Loucy (cell line): Measurements from ENCODE around the gene CNIH3.

Source experiments
- H2AFZ ChIP-seq: fragments of 200-600 bp; sonication (generic); 2 replicates; pipeline ENCODE4 v1.6.0; 2016; ENCODE audit warnings: antibody characterized with exemption, mild to moderate bottlenecking, low read length, moderate library complexity
- H3F3A ChIP-seq: fragments of 200-600 bp; 2 replicates; pipeline ENCODE4 v1.6.0; 2016; ENCODE audit warnings: antibody characterized with exemption, low read depth, mild to moderate bottlenecking
- H3K27me3 ChIP-seq: fragments of 200-600 bp; sonication (generic); 2 replicates; pipeline ENCODE4 v1.6.1; 2014; ENCODE audit warnings: low read length, mild to moderate bottlenecking; ENCODE audit not compliant: insufficient read depth, poor library complexity, severe bottlenecking
- H3K36me3 ChIP-seq: fragments of 200-600 bp; sonication (generic); 2 replicates; pipeline ENCODE4 v1.6.1; 2016; ENCODE audit warnings: low read length; ENCODE audit not compliant: insufficient read depth
- H3K4me1 ChIP-seq: fragments of 200-600 bp; sonication (generic); 2 replicates; pipeline ENCODE4 v1.5.1; 2014; ENCODE audit warnings: low read length, mild to moderate bottlenecking; ENCODE audit not compliant: insufficient read depth, poor library complexity, severe bottlenecking
- H3K4me2 ChIP-seq: fragments of 200-600 bp; sonication (generic); 2 replicates; pipeline ENCODE4 v1.6.0; 2014; ENCODE audit warnings: antibody characterized with exemption, low read length, low read depth, mild to moderate bottlenecking; ENCODE audit not compliant: poor library complexity, severe bottlenecking
- H3K4me3 ChIP-seq: fragments of 200-600 bp; sonication (generic); 2 replicates; pipeline ENCODE4 v1.5.1; 2014; ENCODE audit warnings: low read length, mild to moderate bottlenecking, mixed read lengths; ENCODE audit not compliant: poor library complexity, severe bottlenecking
- H3K79me2 ChIP-seq: fragments of 200-600 bp; sonication (generic); 2 replicates; pipeline ENCODE4 v1.6.1; 2014; ENCODE audit warnings: low read length; ENCODE audit not compliant: insufficient read depth
- H3K9ac ChIP-seq: fragments of 200-600 bp; sonication (generic); 2 replicates; pipeline ENCODE4 v1.6.0; 2014; ENCODE audit warnings: mild to moderate bottlenecking, low read depth, low read length, moderate library complexity; ENCODE audit not compliant: poor library complexity, severe bottlenecking
- H3K9me2 ChIP-seq: fragments of 200-600 bp; sonication (generic); replicated peaks from 2 replicates; pipeline ENCODE4 v1.6.1; 2016; ENCODE audit warnings: low read depth, low read length, mixed read lengths
- H3K9me3 ChIP-seq: fragments of 200-600 bp; sonication (generic); 2 replicates; pipeline ENCODE4 v1.6.1; 2014; ENCODE audit warnings: mild to moderate bottlenecking, antibody characterized with exemption, low read length, low read depth; ENCODE audit not compliant: insufficient read depth
- H4K20me1 ChIP-seq: fragments of 200-600 bp; sonication (generic); 2 replicates; pipeline ENCODE4 v1.6.0; 2014; ENCODE audit warnings: antibody characterized with exemption, low read length, mild to moderate bottlenecking; ENCODE audit not compliant: insufficient read depth, poor library complexity, severe bottlenecking
- EZH2phosphoT487 ChIP-seq: fragments of 200-600 bp; IDR thresholded peaks from 2 replicates; pipeline ENCODE4 v1.6.1; 2018; ENCODE audit warnings: antibody characterized with exemption, mild to moderate bottlenecking, moderate library complexity, borderline replicate concordance
- TF ChIP-seq, protein P1 (sequence below): fragments of 200-600 bp; sonication (generic); conservative IDR thresholded peaks from 2 replicates; pipeline ENCODE4 v1.5.1; 2014; ENCODE audit warnings: mild to moderate bottlenecking, antibody characterized with exemption, low read length

Gene CNIH3

DNA sequence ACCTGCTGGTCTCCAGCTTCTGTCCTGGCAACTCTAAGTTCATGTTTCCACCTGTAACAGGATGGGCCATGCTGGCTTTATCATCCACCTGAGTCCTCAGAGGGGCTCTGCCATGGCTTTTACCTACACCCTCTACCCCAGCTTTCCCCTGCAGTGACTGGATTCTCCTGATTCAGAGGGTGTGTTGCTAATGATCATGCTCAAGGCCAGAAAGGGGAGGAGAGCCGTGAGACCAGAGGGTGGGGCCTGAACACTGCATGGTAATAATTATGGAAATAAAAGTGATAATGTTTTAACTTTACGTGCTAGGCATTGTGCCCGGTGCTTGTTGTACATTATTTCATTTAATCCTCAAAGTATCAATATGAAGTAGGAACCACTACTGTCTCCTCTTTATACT, 53.3 kb downstream of the CNIH3 start:
- Histone ChIP-seq H4K20me1 (no peaks in the 10 kb centered on the region), H3K27me3 (no peaks in the 10 kb centered on the region)
- TF ChIP-seq, protein P1, sequence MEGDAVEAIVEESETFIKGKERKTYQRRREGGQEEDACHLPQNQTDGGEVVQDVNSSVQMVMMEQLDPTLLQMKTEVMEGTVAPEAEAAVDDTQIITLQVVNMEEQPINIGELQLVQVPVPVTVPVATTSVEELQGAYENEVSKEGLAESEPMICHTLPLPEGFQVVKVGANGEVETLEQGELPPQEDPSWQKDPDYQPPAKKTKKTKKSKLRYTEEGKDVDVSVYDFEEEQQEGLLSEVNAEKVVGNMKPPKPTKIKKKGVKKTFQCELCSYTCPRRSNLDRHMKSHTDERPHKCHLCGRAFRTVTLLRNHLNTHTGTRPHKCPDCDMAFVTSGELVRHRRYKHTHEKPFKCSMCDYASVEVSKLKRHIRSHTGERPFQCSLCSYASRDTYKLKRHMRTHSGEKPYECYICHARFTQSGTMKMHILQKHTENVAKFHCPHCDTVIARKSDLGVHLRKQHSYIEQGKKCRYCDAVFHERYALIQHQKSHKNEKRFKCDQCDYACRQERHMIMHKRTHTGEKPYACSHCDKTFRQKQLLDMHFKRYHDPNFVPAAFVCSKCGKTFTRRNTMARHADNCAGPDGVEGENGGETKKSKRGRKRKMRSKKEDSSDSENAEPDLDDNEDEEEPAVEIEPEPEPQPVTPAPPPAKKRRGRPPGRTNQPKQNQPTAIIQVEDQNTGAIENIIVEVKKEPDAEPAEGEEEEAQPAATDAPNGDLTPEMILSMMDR: no peak
- no peak for TF ChIP-seq EZH2phosphoT487

DNA sequence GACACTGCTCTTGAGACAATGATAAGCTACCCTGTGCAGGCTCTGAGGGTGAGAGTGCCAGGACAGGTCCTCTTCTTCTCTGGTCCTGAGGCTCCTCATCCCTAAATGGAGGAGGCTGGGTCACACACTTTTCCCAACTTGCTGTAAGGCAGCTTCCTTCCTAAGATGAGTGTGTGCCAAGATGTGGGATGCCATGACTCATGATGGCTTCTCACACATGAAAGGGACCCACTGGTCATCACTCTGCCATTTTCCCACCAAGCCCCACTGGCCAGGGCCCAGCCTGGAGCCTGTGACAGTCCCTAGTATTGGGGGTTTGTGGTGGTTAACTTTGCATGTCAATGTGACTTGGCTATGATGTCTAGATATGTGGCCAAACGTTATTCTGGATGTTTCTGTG, 54.4 kb downstream of the CNIH3 start:
- no peaks in the 10 kb centered on the region for H3K36me3 ChIP-seq
- no peak overlapping the region for H2AFZ ChIP-seq
- no peak overlapping the region for H3K4me2 ChIP-seq
- no peaks in the 10 kb centered on the region for H4K20me1 ChIP-seq
- H3K4me3 ChIP-seq: no peak overlapping the region
- no peaks in the 10 kb centered on the region for H3K9me2 ChIP-seq
- H3K4me1 ChIP-seq: peaks cover 11% of the 10 kb centered on the region
- TF ChIP-seq, protein P1: no peak
- TF ChIP-seq EZH2phosphoT487: no peak
- no peaks in the 10 kb centered on the region for H3F3A ChIP-seq
- no peaks in the 10 kb centered on the region for H3K9me3 ChIP-seq
- H3K9ac ChIP-seq: no peak overlapping the region
- H3K27me3 ChIP-seq: no peaks in the 10 kb centered on the region
- H3K79me2 ChIP-seq: no peaks in the 10 kb centered on the region

More for the DNA sequence above, 53.3 kb downstream of the CNIH3 start:
- Histone ChIP-seq H3K9me3 (no peaks in the 10 kb centered on the region), H2AFZ (no peak overlapping the region), H3K36me3 (no peaks in the 10 kb centered on the region), H3K9me2 (no peaks in the 10 kb centered on the region), H3K4me1 (peaks cover 11% of the 10 kb centered on the region), H3F3A (no peaks in the 10 kb centered on the region), H3K9ac (no peak overlapping the region), H3K79me2 (no peaks in the 10 kb centered on the region), H3K4me2 (no peak overlapping the region), H3K4me3 (no peak overlapping the region)

DNA sequence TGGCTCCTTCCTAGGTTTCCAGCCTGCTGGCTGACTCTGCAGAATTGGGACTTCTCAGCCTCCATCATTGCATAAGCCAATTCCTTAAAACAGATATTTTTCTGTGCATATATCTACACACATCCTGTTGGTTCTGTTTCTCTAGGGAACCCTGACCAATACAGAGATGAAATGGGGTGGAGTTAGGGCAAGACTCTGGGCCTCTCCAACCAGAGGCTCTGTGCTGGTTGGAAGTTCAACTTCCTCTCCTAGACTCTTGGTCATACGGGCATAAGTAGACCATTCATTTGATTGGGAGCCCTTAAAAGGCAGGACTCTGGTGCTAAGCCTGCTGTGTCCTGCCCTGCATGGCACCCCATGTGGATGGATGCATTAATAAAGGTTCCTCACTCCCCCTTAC, 55.0 kb downstream of the CNIH3 start:
- Histone ChIP-seq H3K4me3 (no peak overlapping the region), H3K9ac (no peak overlapping the region), H3K9me3 (no peaks in the 10 kb centered on the region), H3K9me2 (no peaks in the 10 kb centered on the region), H3K79me2 (no peaks in the 10 kb centered on the region), H3K27me3 (no peaks in the 10 kb centered on the region), H3F3A (no peaks in the 10 kb centered on the region), H4K20me1 (no peaks in the 10 kb centered on the region), H2AFZ (no peak overlapping the region), H3K4me1 (peaks cover 11% of the 10 kb centered on the region), H3K36me3 (no peaks in the 10 kb centered on the region), H3K4me2 (no peak overlapping the region)
- no peak for TF ChIP-seq EZH2phosphoT487
- TF ChIP-seq, protein P1: no peak
